Thyroid gland (tissue), 4 donors: ENCODE results near the gene PPP4R3B. TPM values are rescaled to one million over a fixed set of nuclear protein-coding genes. Genes with fewer than 3 reads are reported as not detected.

Experiments used
- DNase-seq, 2 donors: peaks; one replicate each; pipeline ENCODE4 v3.0.0-alpha.2; 2019
- H3K27ac ChIP-seq, 3 donors: fragments of 200-600 bp; sonication (generic); 1 replicate in 2 of 3; 2 replicates in 1 of 3; pipeline ENCODE4 v1.5.1; 2016 to 2019; ENCODE audit warnings: mild to moderate bottlenecking in 1 of 3, moderate library complexity in 1 of 3
- H3K27me3 ChIP-seq: fragments of 200-600 bp; sonication (generic); one replicate; pipeline ENCODE4 v1.5.1; 2019
- H3K36me3 ChIP-seq, 2 donors: fragments of 200-600 bp; sonication (generic); one replicate each; pipeline ENCODE4 v1.5.1; 2016 to 2019
- H3K4me1 ChIP-seq, 2 donors: fragments of 200-600 bp; sonication (generic); one replicate each; pipeline ENCODE4 v1.5.1; 2017 to 2019
- H3K4me3 ChIP-seq, 3 donors: fragments of 200-600 bp; sonication (generic); replicated peaks in 1 of 3; 1 replicate in 2 of 3; 2 replicates in 1 of 3; pipeline ENCODE4 v1.5.1; 2016; ENCODE audit warnings: mild to moderate bottlenecking in 1 of 3
- H3K9me3 ChIP-seq: fragments of 200-600 bp; sonication (generic); one replicate; pipeline ENCODE4 v1.5.1; 2017
- CTCF ChIP-seq, 6 experiments: fragments of 200-600 bp in 3 of 6; fragments of 450-650 bp in 3 of 6; sonication (generic) in 3 of 6; IDR thresholded peaks; one replicate each; pipeline ENCODE4 v1.5.1; 2016 to 2019; ENCODE audit warnings: antibody characterized with exemption in 6 of 6, mild to moderate bottlenecking in 2 of 6, inconsistent platforms in 1 of 6, moderate library complexity in 1 of 6
- POLR2A ChIP-seq, 2 donors: fragments of 450-650 bp; IDR thresholded peaks; one replicate each; pipeline ENCODE4 v1.6.1; 2017; ENCODE audit warnings: antibody characterized with exemption in 2 of 2, mild to moderate bottlenecking in 2 of 2, moderate library complexity in 1 of 2
- WGBS, 2 donors: methylation state at CpG; one replicate each; pipeline ENCODE4 v1.1.5; 2017; 5-methylcytosine and 5-hydroxymethylcytosine counted together
- intact Hi-C: fragments of 100-400 bp; cut with DNase I; formaldehyde crosslinking; loops from one replicate; pipeline ENCODE4 v1.15.1; 2023
- total RNA-seq, 4 donors: library from RNA; depleted of rRNA; stranded (reverse); fragments of >200 nt; gene quantifications; one replicate each; pipeline ENCODE4 v1.2.3, GENCODE V29; 2016

The PPP4R3B gene
- total RNA-seq, 4 donors from 2014 or later, result 76.2 to 88.0 (median 82.6) TPM

- 87 to 92% methylated on average over 1 of the region's 1 CpG for WGBS, 2 donors
- no peaks in the 10 kb centered on the region for H3K27me3 ChIP-seq
- no peak overlapping the region for H3K27ac ChIP-seq
- H3K4me1 ChIP-seq, result peaks cover 0 to 6% of the 10 kb centered on the region in 2 donors
- TF ChIP-seq POLR2A (IDR thresholded peaks at IDR 0.05) (no peak), CTCF (IDR thresholded peaks at IDR 0.05) (no peak)
- peaks cover 0 to 2% of the 10 kb centered on the region in 2 donors for H3K36me3 ChIP-seq
- no peak overlapping the region for H3K4me3 ChIP-seq
- no peaks in the 10 kb centered on the region for H3K9me3 ChIP-seq
- no peak for DNase-seq
- intact Hi-C loops, result no loop called here
Observed at GRCh38 chr2:55627915-55628314, 10.5 kb upstream of the PPP4R3B start.

GRCh38 chr2:55621802-55622201 lies 4.4 kb upstream of the PPP4R3B start:
- TF ChIP-seq CTCF (IDR thresholded peaks at IDR 0.05), result no peak
- TF ChIP-seq POLR2A (IDR thresholded peaks at IDR 0.05), result no peak
- WGBS, 2 donors, result 87 to 93% methylated on average over 6 to 7 of the region's 7 CpGs

GRCh38 chr2:55620123-55620779 lies 2.8 kb upstream of the PPP4R3B start:
- H3K9me3 ChIP-seq, result no peaks in the 10 kb centered on the region
- peak in 3 of 6 experiments; percentile 13 to 23 (median 17) for TF ChIP-seq CTCF (IDR thresholded peaks at IDR 0.05)
- no peak for TF ChIP-seq POLR2A (IDR thresholded peaks at IDR 0.05)
- H3K27me3 ChIP-seq, result no peaks in the 10 kb centered on the region
- intact Hi-C loops, result no loop called here
- H3K27ac ChIP-seq, result no peak overlapping the region
- WGBS, 2 donors, result 73 to 84% methylated on average over 3 of the region's 3 CpGs
- H3K36me3 ChIP-seq, result no peaks in the 10 kb centered on the region
- DNase-seq, result no peak
- no peak overlapping the region for H3K4me3 ChIP-seq
- H3K4me1 ChIP-seq, result peaks cover 27 to 29% of the 10 kb centered on the region in 2 donors

More at GRCh38 chr2:55621802-55622201, 4.4 kb upstream of the PPP4R3B start:
- Histone ChIP-seq H3K36me3 (no peaks in the 10 kb centered on the region), H3K27me3 (no peaks in the 10 kb centered on the region), H3K9me3 (no peaks in the 10 kb centered on the region), H3K4me1 (peaks cover 18 to 24% of the 10 kb centered on the region in 2 donors), H3K4me3 (no peak overlapping the region), H3K27ac (no peak overlapping the region)
- DNase-seq, result no peak
- intact Hi-C loops, result no loop called here

GRCh38 chr2:55618275-55619055 lies 1.0 kb upstream of the PPP4R3B start:
- H3K27ac ChIP-seq, result peak overlapping the region; percentile 73 to 87 (median 82)
- H3K9me3 ChIP-seq, result no peaks in the 10 kb centered on the region
- peak; percentile 34 to 39 for DNase-seq
- TF ChIP-seq CTCF (IDR thresholded peaks at IDR 0.05), result no peak
- peak in 1 of 2 donors; percentile 50 for TF ChIP-seq POLR2A (IDR thresholded peaks at IDR 0.05)
- WGBS, 2 donors, result 0% methylated on average over 32 of the region's 32 CpGs
- intact Hi-C loops, result loop anchor here (10.0 kb wide), 1 partner anchor 94 kb away; no protein-coding TSS in a partner anchor
- peaks cover 0 to 7% of the 10 kb centered on the region in 2 donors for H3K36me3 ChIP-seq
- no peaks in the 10 kb centered on the region for H3K27me3 ChIP-seq
- peak overlapping the region; percentile 51 to 79 (median 52) for H3K4me3 ChIP-seq
- H3K4me1 ChIP-seq, result peaks cover 29 to 34% of the 10 kb centered on the region in 2 donors

GRCh38 chr2:55618025-55618274 lies 528 bp upstream of the PPP4R3B start:
- Histone ChIP-seq H3K27ac (peak overlapping the region; percentile 73 to 87 (median 82)), H3K27me3 (no peaks in the 10 kb centered on the region), H3K36me3 (peaks cover 0 to 7% of the 10 kb centered on the region in 2 donors), H3K9me3 (no peaks in the 10 kb centered on the region), H3K4me1 (peaks cover 29 to 34% of the 10 kb centered on the region in 2 donors), H3K4me3 (peak overlapping the region; percentile 51 to 79 (median 52))
- intact Hi-C loops, result loop anchor here (10.0 kb wide), 1 partner anchor 93 kb away; no protein-coding TSS in a partner anchor
- no peak for DNase-seq
- 0% methylated on average over 10 of the region's 10 CpGs for WGBS, 2 donors
- TF ChIP-seq POLR2A (IDR thresholded peaks at IDR 0.05), result no peak
- no peak for TF ChIP-seq CTCF (IDR thresholded peaks at IDR 0.05)
